GM19395 (cell line): Measurements from ENCODE around the gene GABPB1.
A peak's percentile ranks its signal among the peaks of the same experiment; 100 is the strongest.
"Not testable (repeated sequence)": the region's sequence is repeated elsewhere in the genome, so short reads cannot be mapped to it uniquely, and the experiment has no call there.

Experiments used
- ATAC-seq: cut with Tn5 transposase; IDR thresholded peaks from one replicate; pipeline ENCODE4 v1.9.1; 2021; ENCODE audit warnings: mild to moderate bottlenecking, moderate library complexity; ENCODE audit not compliant: unreplicated experiment

The GABPB1 gene

GRCh38 chr15:50354838-50355618 lies at the start of gene GABPB1:
TSS of gene GABPB1 (minus strand) at chr15:50355198. CDS start at chr15:50309798, 45,400 bp downstream.
- peak; percentile 51 for ATAC-seq

DNA sequence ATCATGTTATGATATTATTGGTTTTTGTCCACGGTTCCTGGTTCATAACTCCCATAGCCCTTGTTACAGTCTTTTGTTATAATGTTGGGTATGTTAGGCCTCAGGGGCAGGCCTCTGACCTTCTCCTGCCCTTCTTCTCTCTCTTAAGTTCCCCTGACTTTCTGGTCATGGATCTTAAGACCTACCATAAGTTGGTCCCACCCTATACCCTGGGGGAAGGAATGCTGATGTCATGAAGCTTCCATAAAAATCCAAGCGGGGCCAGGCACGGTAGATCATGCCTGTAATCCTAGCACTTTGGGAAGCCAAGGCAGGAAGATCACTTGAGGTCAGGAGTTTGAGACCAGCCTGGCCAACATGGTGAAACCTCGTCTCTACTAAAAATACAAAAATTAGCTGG lies 36.6 kb upstream of the GABPB1 start:
- not testable (repeated sequence) for ATAC-seq

DNA sequence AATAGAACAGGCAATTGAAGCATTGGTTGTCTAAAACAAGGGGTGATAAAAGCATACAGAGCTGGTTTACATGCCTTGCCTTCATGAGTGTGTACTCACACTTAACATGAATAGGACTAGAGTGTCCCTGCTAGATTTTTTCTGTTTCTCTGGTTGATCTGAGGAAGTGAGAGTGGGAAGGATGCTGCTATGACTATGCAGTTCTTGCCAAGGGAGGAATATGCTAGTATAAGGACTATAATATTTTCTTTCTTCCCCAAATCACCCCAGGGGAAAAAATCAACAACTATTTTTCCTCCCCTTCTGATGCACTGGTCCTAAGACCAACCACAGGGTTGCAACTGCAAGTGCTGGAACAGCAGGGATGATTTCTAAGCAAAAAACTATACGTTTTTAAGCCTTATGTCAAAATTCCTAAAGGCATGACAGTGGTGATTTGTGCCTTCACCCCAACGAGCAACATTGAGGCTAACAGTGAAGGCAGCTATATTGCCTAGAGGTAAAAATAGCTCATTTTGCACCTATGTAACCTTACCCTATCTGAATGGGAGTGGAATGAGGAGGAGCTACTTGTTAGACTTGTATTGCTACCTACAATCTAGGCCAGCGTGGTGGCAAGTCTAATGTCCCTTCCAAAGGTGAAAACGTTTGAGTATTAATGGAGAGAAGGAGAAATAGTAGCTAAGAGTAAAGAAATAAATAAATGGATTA lies 35.7 kb upstream of the GABPB1 start:
- ATAC-seq = peak; percentile 95

- not testable (repeated sequence) for ATAC-seq
Measured at GRCh38 chr15:50382408-50382807, 27.4 kb upstream of the GABPB1 start.

DNA sequence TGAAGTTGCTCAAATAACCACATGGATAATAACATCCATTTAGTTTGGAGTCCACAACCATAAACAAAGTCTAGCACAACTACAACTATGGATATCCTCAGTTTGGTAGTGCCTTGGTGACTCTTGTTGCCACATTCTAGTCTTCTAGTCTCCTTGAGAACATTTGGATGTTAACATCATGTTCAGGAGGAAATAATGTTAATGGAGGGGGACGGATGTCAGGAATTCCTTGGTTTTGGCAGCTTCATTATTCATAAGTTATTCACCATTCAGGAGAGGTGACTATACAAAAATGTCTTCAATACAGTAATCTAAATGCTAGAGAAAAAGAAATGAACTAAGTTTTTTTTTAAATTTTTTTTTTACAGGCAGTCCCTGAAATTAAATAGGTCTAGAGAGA lies 26.4 kb upstream of the GABPB1 start:
- ATAC-seq = no peak

- ATAC-seq = no peak
Measured at GRCh38 chr15:50380089-50380488, 25.1 kb upstream of the GABPB1 start.

DNA sequence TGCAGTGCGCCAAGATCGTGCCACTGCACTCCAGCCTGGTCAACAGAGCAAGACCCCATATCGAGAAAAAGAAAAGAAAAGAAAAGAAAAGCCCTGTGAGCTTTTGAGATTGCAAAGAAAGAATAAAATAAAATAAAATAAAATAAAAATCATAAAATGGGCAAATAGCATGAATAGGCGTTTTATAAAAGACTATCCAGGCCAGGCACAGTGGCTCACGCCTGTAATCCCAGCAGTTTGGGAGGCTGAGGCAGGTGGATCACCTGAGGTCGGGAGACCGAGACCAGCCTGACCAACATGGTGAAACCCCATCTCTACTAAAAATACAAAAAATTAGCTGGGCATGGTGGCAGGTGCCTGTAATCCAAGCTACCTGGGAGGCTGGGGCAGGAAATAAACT lies 24.4 kb upstream of the GABPB1 start:
- ATAC-seq = not testable (repeated sequence)

GRCh38 chr15:50378776-50379175 lies 23.8 kb upstream of the GABPB1 start:
- no peak for ATAC-seq

- ATAC-seq = peak; percentile 100
Measured at GRCh38 chr15:50377867-50378751, 23.1 kb upstream of the GABPB1 start.

GRCh38 chr15:50369564-50369963 lies 14.6 kb upstream of the GABPB1 start:
- not testable (repeated sequence) for ATAC-seq

GRCh38 chr15:50365971-50366370 lies 11.0 kb upstream of the GABPB1 start:
- no peak for ATAC-seq

DNA sequence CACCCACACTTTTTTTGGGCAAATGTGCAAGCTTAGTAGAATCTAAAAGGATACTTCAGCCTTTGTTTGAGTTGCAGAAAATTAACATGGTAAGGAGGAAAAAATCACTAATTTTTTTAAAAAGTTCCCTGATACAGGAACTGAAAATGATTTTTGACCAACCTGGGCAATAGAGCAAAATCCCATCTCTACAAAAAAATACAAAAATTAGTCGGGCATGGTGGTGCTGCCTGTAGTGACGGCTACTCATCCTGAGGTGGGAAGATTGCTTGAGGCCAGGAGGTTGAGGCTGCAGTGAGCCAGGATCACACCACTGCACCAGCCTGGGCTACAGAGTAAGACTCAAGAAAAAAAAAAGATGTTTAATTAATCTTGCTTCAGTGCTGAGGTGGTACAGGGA lies 10.6 kb upstream of the GABPB1 start:
- no peak for ATAC-seq

GRCh38 chr15:50363612-50364011 lies 8.6 kb upstream of the GABPB1 start:
- ATAC-seq = no peak

DNA sequence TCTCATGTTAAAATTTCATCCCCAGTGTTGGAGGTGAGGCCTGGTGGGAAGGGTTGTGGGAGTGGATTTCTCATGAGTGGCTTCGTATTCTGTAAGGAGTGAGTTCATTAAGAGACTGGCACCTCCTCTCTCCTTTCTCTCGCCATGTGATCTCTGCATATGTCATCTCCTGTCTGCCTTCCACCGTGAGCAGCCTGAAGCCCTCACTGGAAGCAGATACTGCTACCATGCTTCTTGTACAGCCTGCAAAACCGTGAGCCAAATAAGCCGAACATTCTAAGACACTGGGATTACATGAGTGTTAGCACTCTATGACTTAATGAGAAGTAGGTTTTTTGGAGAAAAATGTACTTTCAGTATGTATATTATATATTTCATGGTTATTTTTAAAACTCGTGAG lies 6.8 kb upstream of the GABPB1 start:
- no peak for ATAC-seq

DNA sequence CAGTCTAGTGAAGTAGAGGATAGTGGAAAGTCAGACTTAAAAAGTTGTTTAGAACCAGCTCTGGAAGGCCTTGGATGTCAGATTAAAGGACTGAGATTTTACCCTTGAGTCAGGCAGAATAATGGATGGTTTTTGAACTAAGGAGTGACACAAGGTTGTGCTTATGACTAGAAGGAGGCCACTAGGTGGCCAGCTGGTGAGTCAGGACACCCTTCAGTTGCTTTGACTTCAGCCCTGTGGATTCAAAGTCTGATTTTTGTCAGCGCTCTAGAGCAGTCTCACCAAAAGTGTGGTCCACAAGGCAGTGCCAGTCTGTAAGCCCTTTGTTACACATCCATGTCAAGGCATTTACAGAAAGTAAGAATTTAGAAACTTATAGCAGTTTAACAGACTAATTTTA lies 3.8 kb upstream of the GABPB1 start:
- no peak for ATAC-seq

GRCh38 chr15:50355980-50356379 lies 982 bp upstream of the GABPB1 start:
- no peak for ATAC-seq

- ATAC-seq = no peak
Measured at GRCh38 chr15:50355619-50355905, 564 bp upstream of the GABPB1 start.

DNA sequence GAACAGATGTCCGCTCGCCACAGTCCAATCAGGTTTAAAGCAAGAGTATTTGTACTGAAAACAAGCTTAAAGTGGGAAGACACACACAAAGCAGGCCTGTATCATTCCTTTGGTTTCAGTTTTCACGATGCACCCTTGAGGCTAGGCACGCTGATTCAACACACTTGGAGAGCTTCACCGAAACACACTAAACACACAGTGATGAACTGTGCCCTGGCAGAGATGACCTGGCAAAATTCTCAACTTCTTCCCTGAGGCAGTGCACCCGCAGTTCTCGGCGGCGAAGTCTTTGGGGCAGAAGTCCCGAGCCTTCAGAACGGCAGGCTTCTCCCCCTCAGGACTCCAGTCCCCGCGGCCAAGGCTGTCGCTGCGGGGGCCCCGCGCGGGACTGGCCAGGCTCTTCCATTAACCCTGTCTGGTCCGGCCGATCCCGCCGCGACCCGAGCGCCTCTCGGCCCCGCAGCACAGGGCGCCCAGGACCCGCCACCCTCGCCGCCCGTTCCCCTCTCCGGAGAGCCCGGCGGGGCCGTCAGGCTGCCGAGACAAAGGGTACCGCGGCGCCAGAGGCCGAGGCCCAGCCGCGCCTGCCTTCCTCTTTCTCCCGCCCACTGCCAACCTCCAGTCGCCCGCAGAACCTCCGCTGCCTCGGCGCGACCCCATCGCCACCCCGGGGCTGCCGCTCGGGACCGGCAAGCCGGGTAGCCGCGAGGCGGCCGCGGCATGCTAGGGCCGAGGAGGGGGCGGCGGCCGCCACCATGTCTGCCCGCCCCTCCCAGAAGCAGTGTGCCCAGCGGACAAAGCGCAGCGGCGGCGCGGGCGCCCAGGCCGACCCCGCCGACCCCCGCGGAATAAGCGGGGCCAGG lies 792 bp downstream of the GABPB1 start:
- peak; percentile 40 for ATAC-seq

- no peak for ATAC-seq
Measured at GRCh38 chr15:50353251-50353974, 1.6 kb downstream of the GABPB1 start.

DNA sequence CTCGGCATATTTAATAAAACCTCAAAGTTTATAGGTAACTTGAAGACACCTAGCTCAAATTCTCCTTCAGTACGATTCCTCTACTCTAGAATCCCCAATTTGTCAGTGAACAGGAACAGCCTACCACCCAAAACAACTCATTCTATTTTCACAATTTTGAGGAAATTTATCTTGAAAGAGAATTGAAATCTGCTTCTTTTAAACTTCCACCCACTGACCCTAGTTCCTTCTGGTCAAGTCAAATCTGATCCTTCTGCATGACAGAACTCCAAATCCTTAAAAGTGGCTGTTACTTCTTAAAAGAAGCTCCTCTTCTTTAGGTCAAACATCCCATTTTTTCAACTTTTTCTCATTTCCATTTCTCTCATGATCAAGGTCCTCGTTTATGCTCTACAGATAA lies 4.4 kb downstream of the GABPB1 start:
- no peak for ATAC-seq
